ENCODE results near the gene SLC2A3.
"Not testable (repeated sequence)": the region's sequence is repeated elsewhere in the genome, so short reads cannot be mapped to it uniquely, and the experiment has no call there.

The SLC2A3 gene

GRCh38 chr12:7935590-7936581, at the start of gene SLC2A3:
TSS of gene SLC2A3 (minus strand) at chr12:7936187. CDS start at chr12:7936034, 153 bp downstream.
- H3K27ac ChIP-seq (ENCODE audit: low read length), result peak within 1 kb of the TSS; percentile 49

DNA sequence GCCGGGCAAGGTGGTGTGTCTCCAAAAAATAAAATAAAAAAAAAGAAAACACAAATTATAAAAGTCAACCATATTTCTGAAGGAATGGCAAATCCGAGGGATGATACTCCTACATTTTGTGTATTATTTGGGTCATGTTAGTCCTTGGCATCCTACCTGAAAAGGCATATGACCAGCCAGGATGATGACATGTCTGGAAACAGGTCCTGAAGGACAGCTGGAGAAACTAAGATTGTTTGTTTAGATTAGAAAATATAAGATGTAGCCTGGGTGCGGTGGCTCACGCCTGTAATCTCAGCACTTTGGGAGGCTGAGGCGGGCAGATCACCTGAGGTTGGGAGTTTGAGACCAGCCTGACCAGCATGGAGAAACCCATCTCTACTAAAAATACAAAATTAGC, 48.9 kb upstream of the SLC2A3 start:
- H3K27ac ChIP-seq (ENCODE audit: low read length), result no peak overlapping the region
- H3K9me3 ChIP-seq (ENCODE audit: control insufficient read depth, low read depth, low read length), result no peaks in the 10 kb centered on the region
- peaks cover 8% of the 10 kb centered on the region for H3K4me1 ChIP-seq (ENCODE audit: control insufficient read depth, low read depth, low read length)
- no peak overlapping the region for H3K4me3 ChIP-seq (ENCODE audit: low read length)
- H3K27me3 ChIP-seq (ENCODE audit: control insufficient read depth, insufficient read depth, low read length), result no peaks in the 10 kb centered on the region
- H3K36me3 ChIP-seq (ENCODE audit: control insufficient read depth, low read depth, low read length), result no peaks in the 10 kb centered on the region
- H3K9ac ChIP-seq (ENCODE audit: low read length), result no peak overlapping the region

More at GRCh38 chr12:7935590-7936581, at the start of gene SLC2A3:
- Histone ChIP-seq H3K9me3 (ENCODE audit: control insufficient read depth, low read depth, low read length) (no peaks in the 10 kb centered on the region), H3K4me1 (ENCODE audit: control insufficient read depth, low read depth, low read length) (peaks cover 19% of the 10 kb centered on the region), H3K9ac (ENCODE audit: low read length) (peak within 1 kb of the TSS; percentile 89), H3K36me3 (ENCODE audit: control insufficient read depth, low read depth, low read length) (peaks cover 32% of the 10 kb centered on the region), H3K4me3 (ENCODE audit: low read length) (peak within 1 kb of the TSS; percentile 98), H3K27me3 (ENCODE audit: control insufficient read depth, insufficient read depth, low read length) (no peaks in the 10 kb centered on the region)

GRCh38 chr12:7983460-7983859, 47.5 kb upstream of the SLC2A3 start:
- H3K27me3 ChIP-seq (ENCODE audit: control insufficient read depth, insufficient read depth, low read length); H3K9ac ChIP-seq (ENCODE audit: low read length); H3K4me1 ChIP-seq (ENCODE audit: control insufficient read depth, low read depth, low read length); H3K27ac ChIP-seq (ENCODE audit: low read length); H3K9me3 ChIP-seq (ENCODE audit: control insufficient read depth, low read depth, low read length); H3K4me3 ChIP-seq (ENCODE audit: low read length); H3K36me3 ChIP-seq (ENCODE audit: control insufficient read depth, low read depth, low read length): not testable (repeated sequence)

- H3K27me3 ChIP-seq (ENCODE audit: control insufficient read depth, insufficient read depth, low read length); H3K27ac ChIP-seq (ENCODE audit: low read length); H3K4me1 ChIP-seq (ENCODE audit: control insufficient read depth, low read depth, low read length); H3K36me3 ChIP-seq (ENCODE audit: control insufficient read depth, low read depth, low read length); H3K9ac ChIP-seq (ENCODE audit: low read length); H3K4me3 ChIP-seq (ENCODE audit: low read length); H3K9me3 ChIP-seq (ENCODE audit: control insufficient read depth, low read depth, low read length): not testable (repeated sequence)
Measured at GRCh38 chr12:7983019-7983418, 47.0 kb upstream of the SLC2A3 start.

- not testable (repeated sequence) for H3K9me3 ChIP-seq (ENCODE audit: control insufficient read depth, low read depth, low read length); H3K27me3 ChIP-seq (ENCODE audit: control insufficient read depth, insufficient read depth, low read length); H3K36me3 ChIP-seq (ENCODE audit: control insufficient read depth, low read depth, low read length); H3K4me3 ChIP-seq (ENCODE audit: low read length); H3K9ac ChIP-seq (ENCODE audit: low read length); H3K4me1 ChIP-seq (ENCODE audit: control insufficient read depth, low read depth, low read length); H3K27ac ChIP-seq (ENCODE audit: low read length)
Measured at GRCh38 chr12:7982332-7982735, 46.3 kb upstream of the SLC2A3 start.

DNA sequence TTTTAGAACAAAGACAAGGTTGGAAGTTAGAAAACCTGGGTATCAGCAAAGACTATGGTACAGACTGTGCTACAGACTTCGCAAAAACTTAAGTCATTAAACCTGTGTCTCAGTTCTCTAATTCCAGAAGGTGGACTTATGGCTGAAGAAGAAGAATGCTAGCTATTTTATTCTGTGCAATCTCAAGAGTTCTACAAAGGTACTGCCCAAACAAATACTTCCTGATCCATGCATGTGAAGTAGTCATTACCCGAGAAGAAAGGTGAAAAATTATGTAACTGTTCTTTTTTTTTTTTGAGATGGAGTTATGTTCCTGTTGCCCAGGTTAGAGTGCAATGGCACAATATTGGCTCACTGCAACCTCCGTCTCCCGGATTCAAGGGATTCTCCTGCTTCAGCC, 45.5 kb upstream of the SLC2A3 start:
- H3K27ac ChIP-seq (ENCODE audit: low read length), result no peak overlapping the region
- H3K9ac ChIP-seq (ENCODE audit: low read length), result no peak overlapping the region
- peaks cover 8% of the 10 kb centered on the region for H3K4me1 ChIP-seq (ENCODE audit: control insufficient read depth, low read depth, low read length)
- H3K9me3 ChIP-seq (ENCODE audit: control insufficient read depth, low read depth, low read length), result no peaks in the 10 kb centered on the region
- H3K36me3 ChIP-seq (ENCODE audit: control insufficient read depth, low read depth, low read length), result no peaks in the 10 kb centered on the region
- no peaks in the 10 kb centered on the region for H3K27me3 ChIP-seq (ENCODE audit: control insufficient read depth, insufficient read depth, low read length)
- no peak overlapping the region for H3K4me3 ChIP-seq (ENCODE audit: low read length)

DNA sequence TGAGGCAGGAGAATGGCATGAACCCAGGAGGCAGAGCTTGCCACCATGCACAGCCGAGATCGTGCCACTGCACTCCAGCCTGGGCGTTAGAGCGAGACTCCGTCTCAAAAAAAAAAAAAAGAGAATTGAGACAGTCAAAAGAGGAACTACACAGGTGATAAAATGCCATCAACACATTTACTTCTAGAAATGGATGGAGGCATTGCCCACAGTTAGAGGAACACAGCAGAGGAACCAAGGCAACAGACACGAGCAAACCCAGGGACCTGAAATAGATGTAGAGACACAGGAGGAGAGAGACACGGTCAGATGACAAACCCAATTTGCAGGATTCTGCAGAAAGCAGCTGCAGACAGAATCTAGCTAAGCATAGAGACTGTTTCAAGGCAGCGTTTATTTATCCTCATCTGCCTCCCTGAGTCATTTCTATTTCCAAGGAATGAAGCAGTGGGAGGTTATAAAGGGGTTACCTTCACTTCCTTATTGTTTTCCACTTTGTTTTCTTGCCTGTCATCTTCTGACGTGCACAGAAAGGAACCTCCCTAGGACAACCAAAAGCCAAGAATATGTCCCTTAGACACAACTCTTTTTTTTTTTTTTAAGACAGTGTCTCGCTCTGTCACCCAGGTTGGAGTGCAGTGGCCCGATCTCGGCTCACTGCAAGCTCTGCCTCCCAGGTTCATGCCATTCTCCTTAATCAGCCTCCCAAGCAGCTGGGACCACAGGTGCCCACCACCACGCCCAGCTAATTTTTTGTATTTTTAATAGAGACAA, 41.6 kb upstream of the SLC2A3 start:
- H3K9me3 ChIP-seq (ENCODE audit: control insufficient read depth, low read depth, low read length); H3K9ac ChIP-seq (ENCODE audit: low read length); H3K27me3 ChIP-seq (ENCODE audit: control insufficient read depth, insufficient read depth, low read length); H3K27ac ChIP-seq (ENCODE audit: low read length); H3K4me3 ChIP-seq (ENCODE audit: low read length); H3K36me3 ChIP-seq (ENCODE audit: control insufficient read depth, low read depth, low read length): not testable (repeated sequence)
- H3K4me1 ChIP-seq (ENCODE audit: control insufficient read depth, low read depth, low read length), result peaks cover 11% of the 10 kb centered on the region

- Histone ChIP-seq H3K9me3 (ENCODE audit: control insufficient read depth, low read depth, low read length) (no peaks in the 10 kb centered on the region), H3K36me3 (ENCODE audit: control insufficient read depth, low read depth, low read length) (no peaks in the 10 kb centered on the region), H3K27ac (ENCODE audit: low read length) (no peak overlapping the region), H3K4me3 (ENCODE audit: low read length) (no peak overlapping the region), H3K9ac (ENCODE audit: low read length) (no peak overlapping the region), H3K27me3 (ENCODE audit: control insufficient read depth, insufficient read depth, low read length) (no peaks in the 10 kb centered on the region), H3K4me1 (ENCODE audit: control insufficient read depth, low read depth, low read length) (peaks cover 16% of the 10 kb centered on the region)
Measured at GRCh38 chr12:7973457-7973825, 37.5 kb upstream of the SLC2A3 start.

- Histone ChIP-seq H3K4me1 (ENCODE audit: control insufficient read depth, low read depth, low read length) (peaks cover 16% of the 10 kb centered on the region), H3K4me3 (ENCODE audit: low read length) (no peak overlapping the region), H3K27me3 (ENCODE audit: control insufficient read depth, insufficient read depth, low read length) (no peaks in the 10 kb centered on the region), H3K27ac (ENCODE audit: low read length) (no peak overlapping the region), H3K9me3 (ENCODE audit: control insufficient read depth, low read depth, low read length) (no peaks in the 10 kb centered on the region), H3K36me3 (ENCODE audit: control insufficient read depth, low read depth, low read length) (no peaks in the 10 kb centered on the region), H3K9ac (ENCODE audit: low read length) (no peak overlapping the region)
Measured at GRCh38 chr12:7972734-7973456, 36.9 kb upstream of the SLC2A3 start.

- not testable (repeated sequence) for H3K9me3 ChIP-seq (ENCODE audit: control insufficient read depth, low read depth, low read length); H3K9ac ChIP-seq (ENCODE audit: low read length); H3K4me3 ChIP-seq (ENCODE audit: low read length); H3K27me3 ChIP-seq (ENCODE audit: control insufficient read depth, insufficient read depth, low read length); H3K27ac ChIP-seq (ENCODE audit: low read length); H3K36me3 ChIP-seq (ENCODE audit: control insufficient read depth, low read depth, low read length)
- peaks cover 16% of the 10 kb centered on the region for H3K4me1 ChIP-seq (ENCODE audit: control insufficient read depth, low read depth, low read length)
Measured at GRCh38 chr12:7972269-7972668, 36.3 kb upstream of the SLC2A3 start.

DNA sequence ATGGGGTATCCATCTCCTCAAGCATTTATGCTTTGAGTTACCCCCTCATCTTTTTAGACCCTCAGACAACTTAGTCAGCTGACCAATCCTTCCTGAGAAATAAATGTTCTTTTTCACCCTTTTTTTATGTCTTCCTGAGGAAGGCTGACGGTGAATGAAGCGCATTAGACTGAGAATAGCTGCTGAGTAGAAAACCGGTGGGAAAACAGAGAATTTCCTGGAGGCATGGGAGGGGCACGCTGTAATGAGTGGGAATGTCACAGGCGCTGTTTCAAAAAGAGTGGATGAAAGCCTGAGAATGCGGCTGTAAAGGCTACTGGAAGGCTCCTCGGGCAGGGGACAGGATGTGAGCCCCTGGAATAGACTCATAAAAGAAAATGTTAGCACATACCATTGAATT, 35.8 kb upstream of the SLC2A3 start:
- not testable (repeated sequence) for H3K27ac ChIP-seq (ENCODE audit: low read length); H3K27me3 ChIP-seq (ENCODE audit: control insufficient read depth, insufficient read depth, low read length); H3K9me3 ChIP-seq (ENCODE audit: control insufficient read depth, low read depth, low read length); H3K36me3 ChIP-seq (ENCODE audit: control insufficient read depth, low read depth, low read length)
- H3K9ac ChIP-seq (ENCODE audit: low read length), result peak overlapping the region; percentile 68
- peak overlapping the region; percentile 71 for H3K4me3 ChIP-seq (ENCODE audit: low read length)
- peaks cover 16% of the 10 kb centered on the region for H3K4me1 ChIP-seq (ENCODE audit: control insufficient read depth, low read depth, low read length)

Data from iPS-18a (cell line).